ENCODE data around the gene GBE1.

The GBE1 gene

GRCh38 chr3:81470524-81471278 lies 290.7 kb downstream of the GBE1 start:
- H3K27ac ChIP-seq, result no peak overlapping the region
- no peak for DNase-seq (ENCODE audit: low spot score)
- ChIA-PET POLR2A (ENCODE audit: low non-redundant PET) (no interaction called here), CTCF (no interaction called here)
- TF ChIP-seq CTCF (conservative IDR thresholded peaks at IDR 0.05; ENCODE audit: low read depth), result no peak

GRCh38 chr3:81468391-81468790 lies 293.1 kb downstream of the GBE1 start:
- POLR2A ChIA-PET (ENCODE audit: low non-redundant PET), result no interaction called here
- CTCF ChIA-PET, result no interaction called here

GRCh38 chr3:81466201-81466560 lies 295.3 kb downstream of the GBE1 start:
- TF ChIP-seq CTCF (conservative IDR thresholded peaks at IDR 0.05; ENCODE audit: low read depth), result no peak
- DNase-seq (ENCODE audit: low spot score), result no peak
- CTCF ChIA-PET, result no interaction called here
- no peak overlapping the region for H3K27ac ChIP-seq
- POLR2A ChIA-PET (ENCODE audit: low non-redundant PET), result no interaction called here

More at GRCh38 chr3:81468391-81468790, 293.1 kb downstream of the GBE1 start:
- no peak for TF ChIP-seq CTCF (conservative IDR thresholded peaks at IDR 0.05; ENCODE audit: low read depth)
- no peak for DNase-seq (ENCODE audit: low spot score)
- no peak overlapping the region for H3K27ac ChIP-seq

GRCh38 chr3:81465510-81466200 lies 295.8 kb downstream of the GBE1 start:
- TF ChIP-seq CTCF (conservative IDR thresholded peaks at IDR 0.05; ENCODE audit: low read depth), result no peak
- CTCF ChIA-PET, result no interaction called here
- POLR2A ChIA-PET (ENCODE audit: low non-redundant PET), result no interaction called here

GRCh38 chr3:81463781-81464180 lies 297.7 kb downstream of the GBE1 start:
- ChIA-PET CTCF (interaction anchor here (0.5 kb wide), 1 partner anchor 1400 kb away, joined by 3 read pairs; no protein-coding TSS in a partner anchor), POLR2A (ENCODE audit: low non-redundant PET) (no interaction called here)
- no peak for DNase-seq (ENCODE audit: low spot score)
- no peak overlapping the region for H3K27ac ChIP-seq
- TF ChIP-seq CTCF (conservative IDR thresholded peaks at IDR 0.05; ENCODE audit: low read depth), result no peak

More at GRCh38 chr3:81465510-81466200, 295.8 kb downstream of the GBE1 start:
- no peak overlapping the region for H3K27ac ChIP-seq
- no peak for DNase-seq (ENCODE audit: low spot score)

GRCh38 chr3:81462921-81463320 lies 298.5 kb downstream of the GBE1 start:
- CTCF ChIA-PET, result interaction anchor here (0.5 kb wide), 1 partner anchor 161 kb away, joined by 3 read pairs; no protein-coding TSS in a partner anchor
- no peak for TF ChIP-seq CTCF (conservative IDR thresholded peaks at IDR 0.05; ENCODE audit: low read depth)
- H3K27ac ChIP-seq, result no peak overlapping the region
- POLR2A ChIA-PET (ENCODE audit: low non-redundant PET), result no interaction called here
- DNase-seq (ENCODE audit: low spot score), result no peak

Measured in RWPE1 (cell line).